Measurements from ENCODE around the gene HRNR.

The HRNR gene

DNA sequence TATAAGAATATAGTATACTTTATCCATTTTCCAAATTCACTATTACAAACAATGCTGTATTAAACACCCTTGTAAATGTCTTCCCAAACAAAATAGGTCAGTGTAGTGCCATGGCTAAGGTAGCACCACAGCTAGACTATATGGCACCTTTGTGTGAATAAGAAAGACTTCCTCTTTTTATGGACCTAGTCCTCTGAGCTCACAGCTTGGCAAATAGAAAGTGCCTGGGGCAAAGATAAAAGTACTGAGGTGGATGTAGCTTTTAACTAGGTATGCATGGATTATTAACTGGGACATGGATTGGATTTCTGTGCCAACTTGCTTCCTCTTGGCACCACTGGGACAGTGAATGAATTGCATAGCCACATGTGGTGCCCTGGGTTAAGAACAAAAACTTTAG is 25.0 kb downstream of the HRNR start:
- Mint-ChIP-seq H3K27me3 (peaks cover 9% of the 10 kb centered on the region), H3K27ac (no peak overlapping the region), H3K4me1 (no peaks in the 10 kb centered on the region), H3K4me3 (no peak overlapping the region), H3K9me3 (no peaks in the 10 kb centered on the region)
- DNase-seq (no peak), ATAC-seq (no peak)

DNA sequence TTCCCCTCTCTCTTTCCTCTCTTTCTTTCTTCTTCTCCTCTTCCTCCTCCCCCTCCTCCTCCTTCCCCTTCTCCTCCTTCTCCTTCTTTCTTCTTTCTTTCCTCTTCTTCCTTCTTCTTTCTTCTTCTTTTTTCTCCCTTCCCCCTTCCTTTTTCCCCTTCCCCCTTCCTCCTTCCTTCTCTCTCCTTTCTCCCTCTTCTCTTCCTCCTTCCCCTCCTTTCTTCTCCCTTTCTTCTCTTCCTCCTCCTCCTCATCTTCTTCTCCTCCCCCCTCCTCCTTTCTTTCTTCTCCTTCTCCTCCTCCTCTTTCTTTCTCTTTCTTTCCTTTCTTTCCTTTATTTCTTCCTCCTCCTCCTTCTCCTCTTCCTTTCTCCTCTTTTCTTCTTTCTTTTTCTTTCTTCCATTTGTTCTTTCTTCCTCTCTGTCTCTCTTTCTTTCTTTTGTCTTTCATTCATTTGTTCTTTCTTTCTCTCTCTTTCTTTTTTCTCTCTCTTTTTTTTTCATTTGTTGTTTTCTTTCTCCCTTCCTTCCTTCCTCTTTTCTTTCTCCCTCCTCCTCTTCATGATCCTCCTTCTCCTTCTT is 26.5 kb downstream of the HRNR start:
- Mint-ChIP-seq H3K4me1 (no peaks in the 10 kb centered on the region), H3K27ac (no peak overlapping the region), H3K27me3 (peaks cover 9% of the 10 kb centered on the region), H3K9me3 (no peaks in the 10 kb centered on the region), H3K4me3 (no peak overlapping the region)
- ATAC-seq (no peak), DNase-seq (no peak)

DNA sequence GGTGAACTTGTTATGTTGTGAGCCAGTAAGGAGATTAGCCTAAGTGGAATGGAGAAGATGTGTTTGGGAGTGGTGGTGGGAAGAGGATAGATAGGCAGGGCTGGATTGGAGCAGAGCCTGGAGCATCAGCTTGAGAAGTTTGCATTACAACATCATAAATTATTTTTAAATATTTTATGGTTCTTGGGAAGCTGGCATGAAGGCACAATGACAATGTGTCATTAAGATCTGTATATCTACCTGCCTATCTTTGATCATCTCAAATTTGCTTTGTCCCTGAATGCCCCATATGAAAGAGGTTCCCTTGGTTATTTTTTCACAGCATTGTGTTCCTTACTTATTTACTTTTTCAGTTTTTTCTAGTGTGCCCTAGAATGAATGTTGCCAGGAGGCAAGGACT is 32.3 kb downstream of the HRNR start:
- Mint-ChIP-seq H3K9me3 (no peaks in the 10 kb centered on the region), H3K27ac (no peak overlapping the region), H3K27me3 (no peaks in the 10 kb centered on the region), H3K4me1 (no peaks in the 10 kb centered on the region), H3K4me3 (no peak overlapping the region)
- DNase-seq = no peak
- no peak for ATAC-seq

DNA sequence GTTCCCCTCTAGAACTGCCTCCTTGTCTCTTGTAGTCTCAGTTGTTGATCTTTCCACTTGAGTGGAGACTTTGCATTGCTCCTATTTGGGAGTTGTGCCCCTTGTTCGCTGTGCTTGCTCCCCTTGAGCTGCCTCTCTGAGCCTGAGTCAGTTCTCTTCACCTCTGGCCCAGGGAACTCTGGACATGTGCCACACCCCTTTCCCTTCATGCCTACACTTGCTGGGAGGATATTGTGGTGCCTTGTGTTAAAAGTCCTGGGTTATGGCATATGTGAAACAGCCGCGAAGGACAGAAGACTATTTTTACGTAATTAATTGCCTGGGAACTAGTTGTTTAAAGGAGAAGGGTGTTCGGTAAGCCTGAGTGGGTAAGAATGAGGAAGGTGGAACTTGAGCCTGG is 32.7 kb downstream of the HRNR start:
- H3K27ac Mint-ChIP-seq = no peak overlapping the region
- no peaks in the 10 kb centered on the region for H3K9me3 Mint-ChIP-seq
- no peak overlapping the region for H3K4me3 Mint-ChIP-seq
- no peak for DNase-seq
- no peaks in the 10 kb centered on the region for H3K27me3 Mint-ChIP-seq
- H3K4me1 Mint-ChIP-seq = no peaks in the 10 kb centered on the region
- ATAC-seq = no peak

DNA sequence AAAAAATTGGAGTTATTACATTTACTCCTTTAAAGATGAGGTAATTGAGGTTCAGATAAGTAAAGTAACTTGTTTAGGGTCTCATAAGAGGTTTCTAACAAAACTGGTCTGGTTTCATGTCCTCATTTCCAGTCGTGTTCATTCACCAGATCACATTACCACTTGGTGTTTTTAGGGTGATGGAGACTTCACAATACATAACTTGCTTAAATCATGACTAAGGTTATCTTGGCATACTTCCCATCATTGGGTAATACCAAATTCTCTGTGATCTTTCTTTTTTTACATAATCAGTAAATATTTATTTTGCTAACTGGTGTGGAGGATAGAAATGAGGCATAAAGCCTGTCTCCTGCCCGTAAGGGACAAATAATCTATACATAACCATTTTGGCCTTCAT is 33.4 kb downstream of the HRNR start:
- no peaks in the 10 kb centered on the region for H3K4me1 Mint-ChIP-seq
- no peaks in the 10 kb centered on the region for H3K27me3 Mint-ChIP-seq
- no peak overlapping the region for H3K27ac Mint-ChIP-seq
- DNase-seq (no peak), ATAC-seq (no peak)
- no peak overlapping the region for H3K4me3 Mint-ChIP-seq
- H3K9me3 Mint-ChIP-seq = no peaks in the 10 kb centered on the region

DNA sequence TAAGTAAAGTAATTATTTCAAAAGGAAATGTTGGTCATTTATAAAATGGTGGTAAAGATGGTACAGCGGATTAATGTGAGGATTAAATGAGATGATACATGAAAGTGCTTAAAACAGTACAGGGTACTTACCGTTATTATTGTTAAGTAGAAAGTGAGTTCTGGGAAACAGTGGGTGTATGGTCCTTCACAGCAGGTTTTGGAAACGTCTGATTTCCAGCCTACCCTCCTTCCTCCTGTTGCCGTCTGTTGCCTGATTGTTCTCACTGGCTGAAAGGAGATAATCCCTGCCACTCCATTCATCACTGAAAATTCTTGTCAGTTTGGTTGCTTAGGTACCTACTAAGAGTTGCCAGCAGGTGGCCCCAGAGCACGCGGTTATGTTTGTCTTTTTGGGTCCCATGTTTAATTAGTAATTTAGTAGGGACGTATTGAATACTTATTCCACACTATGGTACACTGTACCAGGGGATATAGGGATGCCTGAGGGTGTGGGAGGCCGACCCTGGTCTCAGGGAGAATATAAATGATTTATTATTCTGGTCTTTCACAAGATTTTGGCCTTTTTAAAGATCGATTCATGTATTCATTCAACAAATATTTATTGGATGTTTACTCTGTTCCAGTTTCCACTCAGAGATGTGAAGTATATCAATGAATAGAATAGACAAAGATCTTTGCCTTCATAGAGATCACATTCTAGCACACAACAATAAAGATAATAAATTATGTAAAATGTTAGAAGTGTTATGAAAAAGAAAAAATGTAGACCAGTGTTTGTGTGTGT is 34.1 kb downstream of the HRNR start:
- peak; percentile 70 to 76 for DNase-seq
- Mint-ChIP-seq H3K4me1 (peaks cover 6% of the 10 kb centered on the region), H3K27ac (peak overlapping the region in 1 of 2 donors; percentile 78), H3K4me3 (peak overlapping the region; percentile 83 to 85), H3K9me3 (no peaks in the 10 kb centered on the region), H3K27me3 (peaks cover 6% of the 10 kb centered on the region)
- ATAC-seq = peak; percentile 74

DNA sequence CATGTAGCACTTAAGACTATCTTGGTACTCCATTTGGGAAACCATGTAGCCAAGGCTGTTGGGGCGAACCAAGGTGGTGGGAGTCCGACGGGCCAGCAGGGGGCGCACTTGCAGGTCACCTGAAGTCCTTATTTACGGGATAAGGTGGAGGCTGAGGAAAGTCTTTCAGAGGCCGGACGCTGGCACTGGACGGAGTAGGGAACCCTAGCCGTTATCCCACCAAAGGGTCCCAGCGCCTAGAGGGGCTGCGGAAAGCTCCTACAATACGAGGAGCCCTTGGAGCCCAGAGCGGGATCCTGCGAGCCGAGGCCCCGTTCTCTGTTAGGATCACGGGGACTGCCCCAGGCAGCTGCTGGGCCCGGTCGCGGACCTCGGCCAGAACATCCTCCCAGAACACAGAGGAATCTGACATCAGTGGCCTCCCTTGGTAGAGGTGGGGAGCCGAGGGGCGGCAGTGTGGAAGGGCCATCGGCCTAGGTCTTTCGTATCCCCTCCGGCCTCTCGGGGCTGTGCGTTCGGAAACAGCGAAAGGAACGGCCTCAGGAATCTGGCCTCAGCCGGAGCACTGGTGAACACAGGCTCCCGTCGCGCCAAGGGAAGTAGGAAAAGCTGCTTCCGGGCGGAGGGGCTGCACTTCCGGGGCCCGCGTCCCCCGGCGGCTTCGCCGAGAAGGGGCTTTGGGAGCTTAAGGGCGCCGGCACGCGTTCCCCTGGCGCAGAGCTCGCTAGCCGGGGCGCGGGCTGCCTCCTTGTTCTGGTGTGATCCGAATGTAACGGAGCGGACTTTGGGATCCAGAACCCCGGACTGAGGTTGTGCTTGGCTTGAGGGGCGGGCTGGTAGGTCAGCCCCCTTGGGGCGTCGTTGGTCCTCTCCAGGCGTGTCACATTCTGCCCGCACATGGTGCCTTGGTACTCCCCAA is 35.1 kb downstream of the HRNR start:
- Mint-ChIP-seq H3K27ac (peak overlapping the region; percentile 68 to 90), H3K4me1 (peaks cover 6% of the 10 kb centered on the region), H3K27me3 (peaks cover 15% of the 10 kb centered on the region), H3K9me3 (no peaks in the 10 kb centered on the region), H3K4me3 (peak overlapping the region; percentile 83 to 85)
- DNase-seq (peak; percentile 75 to 81), ATAC-seq (peak; percentile 80)

DNA sequence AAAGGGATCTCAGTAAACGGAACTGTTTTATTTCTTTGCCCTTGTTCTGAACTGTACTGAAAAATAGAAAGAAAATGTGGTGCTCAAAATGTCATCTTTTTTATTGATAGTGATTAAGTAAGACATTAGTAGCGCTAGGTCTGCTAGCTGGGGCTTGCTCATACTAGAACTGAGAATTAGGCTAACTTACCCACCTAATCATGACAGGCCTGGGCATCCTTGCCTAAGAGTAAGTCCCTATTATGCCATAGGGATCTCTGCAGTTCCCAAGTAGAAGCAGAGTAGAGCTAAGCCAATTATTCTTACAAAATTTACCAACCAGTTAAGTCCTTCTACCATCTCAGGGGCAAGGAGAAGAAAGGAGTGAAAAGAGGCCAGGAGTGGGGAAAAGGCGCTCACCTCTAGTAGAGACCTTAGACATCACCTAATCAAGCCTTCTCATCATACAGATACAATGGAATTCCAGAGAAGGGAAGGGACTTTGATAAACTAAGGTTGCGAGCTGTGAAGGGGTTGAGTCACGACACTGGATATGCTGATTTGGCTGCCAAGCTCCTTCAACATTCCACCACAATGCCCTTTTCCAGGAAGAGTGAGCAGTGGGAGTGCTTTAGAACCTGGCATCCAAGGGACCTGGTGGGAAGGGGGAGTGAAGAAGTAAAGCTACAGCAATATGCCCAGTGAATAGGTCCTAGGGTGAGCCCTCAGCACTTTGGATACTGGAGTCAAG is 37.3 kb downstream of the HRNR start:
- ATAC-seq (no peak), DNase-seq (no peak)
- H3K27ac Mint-ChIP-seq = no peak overlapping the region
- H3K4me3 Mint-ChIP-seq = no peak overlapping the region
- H3K9me3 Mint-ChIP-seq = no peaks in the 10 kb centered on the region
- H3K4me1 Mint-ChIP-seq = peaks cover 6% of the 10 kb centered on the region
- H3K27me3 Mint-ChIP-seq = peaks cover 16% of the 10 kb centered on the region

DNA sequence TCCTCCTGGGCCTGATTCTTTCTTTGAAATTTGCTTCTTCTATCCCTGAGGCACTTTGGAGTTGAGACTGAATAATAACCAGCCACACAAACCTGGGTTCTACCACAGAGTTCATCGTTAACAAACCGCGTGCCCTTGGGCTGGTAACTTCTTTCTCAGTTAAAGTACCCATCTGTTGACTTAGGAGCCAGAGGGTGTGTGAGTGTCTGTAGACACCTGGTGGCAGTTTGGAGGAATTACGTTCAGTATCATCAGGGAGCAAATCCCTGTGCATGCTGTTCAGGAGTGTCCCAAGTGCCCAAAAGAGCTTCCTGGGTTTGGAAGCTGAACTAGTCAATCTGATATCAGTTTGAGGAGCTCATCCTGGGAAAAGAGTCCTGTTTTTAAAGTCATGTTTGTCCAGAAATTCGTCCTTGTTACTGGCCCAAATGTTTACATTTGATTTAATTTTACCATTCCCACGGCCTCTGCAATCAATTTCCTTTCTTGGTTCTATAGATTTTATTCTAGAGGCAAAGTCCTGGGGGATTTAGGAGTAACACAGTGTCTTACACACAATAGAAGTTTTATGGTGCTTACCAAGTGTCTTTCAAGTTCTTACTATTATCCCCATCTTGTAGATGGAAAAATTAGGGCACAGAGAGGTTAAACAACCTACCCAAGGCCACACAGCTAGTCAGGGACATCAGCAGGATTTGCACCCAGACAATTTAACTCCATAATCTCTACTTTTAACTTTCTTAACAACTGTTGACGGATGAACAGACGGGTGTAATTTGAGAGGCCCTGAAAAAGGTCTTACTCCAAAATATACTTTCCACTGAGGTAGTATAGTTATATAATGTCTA is 38.2 kb downstream of the HRNR start:
- Mint-ChIP-seq H3K4me1 (peaks cover 6% of the 10 kb centered on the region), H3K27ac (no peak overlapping the region), H3K9me3 (no peaks in the 10 kb centered on the region), H3K27me3 (peaks cover 16% of the 10 kb centered on the region), H3K4me3 (no peak overlapping the region)
- DNase-seq = peak; percentile 21 to 43
- peak; percentile 52 for ATAC-seq

DNA sequence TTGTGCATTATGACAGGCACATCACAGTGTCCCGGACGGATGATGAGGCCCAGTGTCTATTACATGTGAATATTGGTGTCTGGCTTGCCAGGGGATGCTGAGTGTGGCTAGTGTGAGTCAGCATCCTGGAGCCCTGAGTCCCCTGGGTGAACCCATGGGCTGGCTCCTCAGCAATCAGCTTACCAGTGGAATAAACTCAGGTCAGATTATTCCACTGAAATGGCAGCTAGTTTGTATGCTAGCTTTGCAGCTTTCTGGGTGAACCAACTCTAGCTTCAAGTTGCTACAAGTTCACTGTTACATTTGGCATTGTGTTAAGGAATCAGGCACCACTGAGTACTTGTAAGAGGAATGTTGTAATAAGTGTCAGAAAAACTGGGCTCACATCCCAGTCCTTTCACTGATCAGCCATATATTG is 41.0 kb downstream of the HRNR start:
- H3K27me3 Mint-ChIP-seq = peaks cover 16% of the 10 kb centered on the region
- no peak overlapping the region for H3K27ac Mint-ChIP-seq
- H3K4me1 Mint-ChIP-seq = peaks cover 6% of the 10 kb centered on the region
- no peaks in the 10 kb centered on the region for H3K9me3 Mint-ChIP-seq
- DNase-seq (no peak), ATAC-seq (peak; percentile 58)
- H3K4me3 Mint-ChIP-seq = no peak overlapping the region

DNA sequence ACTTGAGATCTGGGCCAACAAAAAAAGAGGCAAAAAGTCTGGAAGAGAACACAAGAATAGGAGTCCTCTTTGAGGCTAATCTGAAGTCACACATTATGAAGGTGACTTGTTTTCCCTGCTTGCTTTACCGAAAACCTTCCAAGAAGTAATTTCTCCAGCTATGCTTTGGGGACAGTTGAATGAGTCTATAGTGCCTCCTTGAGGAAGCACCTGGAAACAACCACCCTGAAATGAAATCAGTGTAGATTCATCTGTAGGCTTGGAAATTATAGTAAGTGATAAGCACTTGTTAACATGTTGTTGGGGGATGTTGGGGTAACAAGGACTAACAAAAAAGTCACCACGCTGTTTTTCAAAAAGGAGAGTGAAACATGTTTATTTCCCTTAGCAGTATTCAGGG is 41.6 kb downstream of the HRNR start:
- Mint-ChIP-seq H3K4me3 (no peak overlapping the region), H3K9me3 (no peaks in the 10 kb centered on the region), H3K27me3 (peaks cover 16% of the 10 kb centered on the region), H3K4me1 (peaks cover 6% of the 10 kb centered on the region), H3K27ac (no peak overlapping the region)
- ATAC-seq (no peak), DNase-seq (no peak)

DNA sequence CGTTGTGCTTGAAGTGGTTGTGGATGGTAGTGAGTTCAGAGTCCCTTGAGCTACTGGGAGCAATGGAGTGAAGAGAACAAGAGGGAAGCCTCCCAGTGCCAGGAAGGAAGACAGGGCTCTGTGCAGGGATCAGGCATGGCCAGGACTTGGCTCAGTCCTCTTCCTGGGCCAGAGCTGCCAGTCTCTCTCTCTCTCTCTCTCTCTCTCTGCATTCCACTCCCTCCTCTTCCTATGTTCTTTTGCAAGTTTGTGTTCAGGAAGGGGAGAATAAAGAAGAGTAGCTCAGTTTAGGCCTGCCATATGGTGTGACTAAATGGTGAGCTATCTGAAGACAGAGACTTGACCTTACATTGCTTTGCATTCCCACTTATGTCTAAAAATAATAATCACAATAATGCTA is 44.4 kb downstream of the HRNR start:
- DNase-seq (no peak), ATAC-seq (no peak)
- Mint-ChIP-seq H3K4me1 (no peaks in the 10 kb centered on the region), H3K27me3 (peaks cover 7% of the 10 kb centered on the region), H3K4me3 (no peak overlapping the region), H3K9me3 (no peaks in the 10 kb centered on the region), H3K27ac (no peak overlapping the region)

DNA sequence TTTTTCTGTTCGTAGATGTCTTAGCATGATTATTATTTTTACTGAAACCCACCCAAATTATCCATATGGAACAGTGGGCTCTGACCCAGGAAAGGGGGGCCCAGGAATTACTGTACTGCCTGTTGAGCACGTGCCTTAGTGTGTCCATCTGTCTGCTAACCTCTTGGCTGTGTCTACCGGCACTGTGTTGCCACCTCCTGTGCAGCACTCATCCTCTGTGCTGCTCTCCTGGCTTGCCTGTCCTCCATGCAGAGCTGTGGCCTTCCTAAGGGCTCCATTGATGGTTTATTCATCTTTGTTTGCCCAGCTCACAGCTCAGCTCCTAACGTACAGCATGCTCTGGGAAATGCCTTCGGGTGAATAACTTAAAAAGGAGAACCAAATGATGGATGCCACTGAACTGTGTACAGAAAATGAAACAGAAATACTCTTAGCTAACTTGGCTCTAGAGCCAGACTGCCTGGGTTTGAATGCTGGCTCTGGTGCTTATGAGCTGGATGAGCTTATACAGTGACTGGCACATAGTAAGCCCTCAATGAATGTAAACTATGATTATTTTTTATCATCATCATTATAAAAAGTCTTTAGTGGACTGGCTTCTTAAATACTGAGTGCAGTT is 53.6 kb downstream of the HRNR start:
- Mint-ChIP-seq H3K27me3 (no peaks in the 10 kb centered on the region), H3K4me1 (peaks cover 17% of the 10 kb centered on the region), H3K4me3 (no peak overlapping the region), H3K27ac (no peak overlapping the region), H3K9me3 (no peaks in the 10 kb centered on the region)
- DNase-seq = no peak
- no peak for ATAC-seq

DNA sequence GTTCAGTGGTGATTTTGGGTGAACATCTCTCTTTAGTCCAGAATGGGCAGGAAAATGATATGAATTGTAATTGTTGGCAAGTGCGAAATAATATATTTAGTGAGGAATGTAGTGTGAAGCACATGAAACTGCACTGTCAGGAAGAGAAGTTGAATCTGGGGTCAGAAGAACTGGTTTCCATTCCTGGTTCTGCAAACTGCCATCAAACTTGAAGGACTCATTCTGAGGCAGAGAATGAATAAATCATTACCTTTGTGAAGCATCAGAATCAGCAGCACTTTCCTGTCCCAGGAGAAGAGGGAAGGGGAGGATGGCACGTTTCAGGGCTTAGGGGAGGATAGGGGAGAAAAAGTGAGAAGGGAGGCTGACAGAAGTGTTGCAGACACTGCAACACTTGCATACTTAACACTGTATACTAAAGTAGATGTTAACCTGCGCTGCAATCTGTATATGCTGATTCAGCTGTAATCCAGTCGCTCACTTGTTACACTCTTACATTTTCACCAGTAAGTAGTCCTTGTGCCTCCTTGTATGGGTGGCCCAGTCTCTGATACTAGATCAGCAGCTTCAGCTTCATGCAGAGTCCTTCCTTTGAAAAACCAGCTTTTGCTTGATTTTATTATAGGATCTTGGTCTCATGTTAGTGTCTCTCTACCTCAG is 54.5 kb downstream of the HRNR start:
- Mint-ChIP-seq H3K27me3 (no peaks in the 10 kb centered on the region), H3K4me3 (no peak overlapping the region), H3K4me1 (peaks cover 18% of the 10 kb centered on the region), H3K9me3 (no peaks in the 10 kb centered on the region), H3K27ac (no peak overlapping the region)
- DNase-seq (no peak), ATAC-seq (no peak)

Measured in stimulated activated naive CD8-positive, alpha-beta T cell treated with anti-CD3 and anti-CD28 coated beads, Interleukin-15, amount 100 ng/mL, for 72 hours (primary cell).